Thoracic aorta (tissue), 2 donors: ENCODE data around the gene PGRMC2. TPM values are rescaled to one million over a fixed set of nuclear protein-coding genes. Genes with fewer than 3 reads are reported as not detected.

Source experiments
- ATAC-seq: fragments of 150-250 bp; one replicate; pipeline ENCODE4 v1.8.0; 2017; ENCODE audit warnings: low read depth; ENCODE audit not compliant: insufficient number of reproducible peaks, low FRiP score
- DNase-seq: peaks from one replicate; pipeline ENCODE4 v3.0.0-alpha.2; 2020; ENCODE audit warnings: low spot score
- H3K27ac ChIP-seq, 2 donors: fragments of 200-600 bp; sonication (generic); 1 replicate in 1 of 2; 2 replicates in 1 of 2; pipeline ENCODE4 v1.5.1; 2016; ENCODE audit warnings: mild to moderate bottlenecking in 2 of 2, moderate library complexity in 2 of 2
- H3K27me3 ChIP-seq: fragments of 200-600 bp; sonication (generic); replicated peaks from 2 replicates; pipeline ENCODE4 v1.6.0; 2016; ENCODE audit warnings: mild to moderate bottlenecking; ENCODE audit not compliant: insufficient read depth
- H3K36me3 ChIP-seq: fragments of 200-600 bp; sonication (generic); one replicate; pipeline ENCODE4 v1.5.1; 2016
- H3K4me1 ChIP-seq, 2 donors: fragments of 200-600 bp; sonication (generic); 1 replicate in 1 of 2; 2 replicates in 1 of 2; pipeline versions ENCODE4 v1.5.1 to v1.6.0; 2016; ENCODE audit warnings: low read depth in 2 of 2, mild to moderate bottlenecking in 1 of 2; ENCODE audit not compliant: control insufficient read depth in 1 of 2
- H3K4me3 ChIP-seq: fragments of 200-600 bp; sonication (generic); 2 replicates; pipeline ENCODE4 v1.5.1; 2016; ENCODE audit warnings: mild to moderate bottlenecking
- H3K9me3 ChIP-seq: fragments of 200-600 bp; sonication (generic); 2 replicates; pipeline ENCODE4 v1.5.1; 2016
- CTCF ChIP-seq: fragments of 200-600 bp; sonication (generic); IDR thresholded peaks from one replicate; pipeline ENCODE4 v1.5.1; 2019; ENCODE audit warnings: antibody characterized with exemption
- total RNA-seq, 2 donors: library from RNA; depleted of rRNA; stranded (reverse); fragments of >200 nt; gene quantifications; one replicate each; pipeline versions ENCODE4 v1.1.0 to v1.2.3, GENCODE V29; 2016

PGRMC2 gene
- total RNA-seq, 2 donors from 2014 or later: 26.9 to 70.1 TPM

DNA sequence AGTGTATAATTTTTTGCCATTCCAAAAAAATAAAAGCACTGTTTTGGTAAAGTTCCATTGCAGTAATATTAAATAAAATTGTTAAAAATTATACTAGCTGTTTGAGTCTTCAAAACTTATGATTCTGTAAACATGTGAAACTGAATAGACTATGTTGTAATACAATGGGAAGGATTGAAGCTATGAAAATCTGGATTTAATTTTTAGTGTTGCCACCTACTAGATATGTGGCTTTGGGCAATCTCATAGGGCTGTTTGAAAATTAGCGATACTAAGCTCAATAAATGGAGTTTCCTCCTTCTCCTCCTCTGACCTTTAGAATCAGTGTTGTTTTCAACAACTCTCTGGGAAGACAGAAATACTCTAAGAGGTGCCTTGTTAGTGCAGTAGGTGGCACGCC is 4.5 kb downstream of the PGRMC2 start:
- DNase-seq (no peak), ATAC-seq (no peak)
- Histone ChIP-seq H3K27me3 (no peaks in the 10 kb centered on the region), H3K36me3 (no peaks in the 10 kb centered on the region), H3K9me3 (no peaks in the 10 kb centered on the region), H3K4me3 (no peak overlapping the region), H3K4me1 (peaks cover 36 to 53% of the 10 kb centered on the region in 2 donors), H3K27ac (no peak overlapping the region)
- no peak for TF ChIP-seq CTCF

GRCh38 chr4:128282516-128282915 is 5.1 kb downstream of the PGRMC2 start:
- Histone ChIP-seq H3K4me3 (no peak overlapping the region), H3K9me3 (no peaks in the 10 kb centered on the region), H3K27me3 (no peaks in the 10 kb centered on the region), H3K4me1 (peaks cover 36 to 53% of the 10 kb centered on the region in 2 donors), H3K36me3 (no peaks in the 10 kb centered on the region), H3K27ac (no peak overlapping the region)
- ATAC-seq (no peak), DNase-seq (no peak)
- no peak for TF ChIP-seq CTCF

DNA sequence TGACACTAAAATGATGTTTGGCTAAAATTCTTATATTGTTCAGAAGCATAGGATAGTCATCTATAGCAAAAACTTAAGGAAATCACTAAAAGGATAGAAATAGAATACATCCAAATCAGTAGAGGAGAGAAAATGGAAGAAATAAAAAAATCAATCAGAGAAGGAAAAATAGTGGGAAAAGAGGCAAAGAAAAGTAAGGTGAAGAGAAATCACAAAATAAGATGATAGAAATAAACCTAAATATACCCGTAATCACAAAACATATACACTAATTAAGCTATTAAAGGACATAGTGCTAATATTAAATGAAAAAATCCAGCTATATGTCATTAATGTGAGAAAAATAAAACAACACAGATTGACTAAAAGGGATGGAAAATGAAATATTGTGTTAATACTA is 6.3 kb downstream of the PGRMC2 start:
- Histone ChIP-seq H3K36me3 (no peaks in the 10 kb centered on the region), H3K4me3 (no peak overlapping the region), H3K4me1 (peaks cover 35 to 53% of the 10 kb centered on the region in 2 donors), H3K9me3 (no peaks in the 10 kb centered on the region), H3K27ac (no peak overlapping the region), H3K27me3 (no peaks in the 10 kb centered on the region)
- DNase-seq (no peak), ATAC-seq (no peak)
- no peak for TF ChIP-seq CTCF

GRCh38 chr4:128279624-128280225 is 7.9 kb downstream of the PGRMC2 start:
- Histone ChIP-seq H3K4me3 (no peak overlapping the region), H3K27ac (no peak overlapping the region), H3K27me3 (no peaks in the 10 kb centered on the region), H3K36me3 (no peaks in the 10 kb centered on the region), H3K4me1 (peaks cover 32 to 53% of the 10 kb centered on the region in 2 donors), H3K9me3 (no peaks in the 10 kb centered on the region)
- no peak for TF ChIP-seq CTCF
- DNase-seq: no peak
- no peak for ATAC-seq

DNA sequence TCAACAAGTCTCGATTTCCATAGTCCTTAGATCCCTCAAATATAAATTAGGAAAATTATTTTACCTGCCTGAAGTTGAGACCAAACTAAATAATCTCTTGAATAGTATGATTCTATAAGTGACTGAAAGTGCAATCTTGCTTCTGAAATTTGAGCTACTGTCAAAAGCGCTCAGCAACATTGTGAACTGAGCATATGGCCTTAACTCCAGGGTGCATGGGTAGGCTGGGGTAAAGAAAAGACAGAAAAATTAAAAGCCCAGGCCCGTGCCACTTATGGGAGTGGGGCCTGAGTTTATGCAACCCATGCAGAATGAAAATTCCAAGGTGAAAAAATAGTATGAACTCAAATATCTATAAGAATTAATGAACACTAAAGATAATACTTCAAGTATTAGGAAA is 9.8 kb downstream of the PGRMC2 start:
- no peak for DNase-seq
- TF ChIP-seq CTCF: no peak
- H3K27me3 ChIP-seq: no peaks in the 10 kb centered on the region
- H3K27ac ChIP-seq: no peak overlapping the region
- H3K9me3 ChIP-seq: no peaks in the 10 kb centered on the region
- peaks cover 26 to 50% of the 10 kb centered on the region in 2 donors for H3K4me1 ChIP-seq
- no peaks in the 10 kb centered on the region for H3K36me3 ChIP-seq
- no peak overlapping the region for H3K4me3 ChIP-seq
- no peak for ATAC-seq
